IMR-90 (cell line): ENCODE data around the gene A3GALT2. TPM values are rescaled to one million over a fixed set of nuclear protein-coding genes. Genes with fewer than 3 reads are reported as not detected.
A peak's percentile ranks its signal among the peaks of the same experiment; 100 is the strongest.

Source experiments
- ATAC-seq: fragments of 200-7000 bp; cut with Tn5 transposase; 2 replicates; pipeline ENCODE4 v1.9.1; 2020; ENCODE audit warnings: low read depth, mild to moderate bottlenecking, moderate library complexity
- BruUV-seq: library from RNA; stranded (reverse); fragments of 400-500 nt; replicated peaks from 2 replicates; lab custom pipeline; 2021; lab: Mats Ljungman, UMichigan
- CTCF ChIA-PET: fragments of 300-600 bp; formaldehyde crosslinking; extraction: SDS; loops from one replicate; lab custom pipeline; 2021; ENCODE audit warnings: antibody characterized with exemption; lab: Yijun Ruan, JAX
- POLR2A ChIA-PET: fragments of 300-600 bp; sonication (Branson Sonifier 250); formaldehyde crosslinking; loops from one replicate; lab custom pipeline; 2022; ENCODE audit warnings: antibody characterized with exemption; ENCODE audit not compliant: unreplicated experiment; lab: Charles Lee
- DNase-seq: peaks from one replicate; pipeline ENCODE4 v3.0.0; 2013
- H2AFZ ChIP-seq: replicated peaks from 2 replicates; pipeline ENCODE3; 2013; ENCODE audit warnings: low read length, mild to moderate bottlenecking; ENCODE audit not compliant: poor library complexity
- H2AK5ac ChIP-seq: 2 replicates; pipeline ENCODE4 v1.6.1; 2013; ENCODE audit warnings: low read depth, low read length, inconsistent platforms
- H2AK9ac ChIP-seq: replicated peaks from 2 replicates; pipeline ENCODE3; 2013; ENCODE audit warnings: mild to moderate bottlenecking, low read depth, low read length, moderate library complexity; ENCODE audit not compliant: poor library complexity
- H2BK120ac ChIP-seq: 2 replicates; pipeline ENCODE4 v1.6.1; 2013; ENCODE audit warnings: low read depth, low read length, inconsistent platforms
- H2BK15ac ChIP-seq: 3 replicates; pipeline ENCODE4 v1.6.1; 2013; ENCODE audit warnings: low read depth, low read length, inconsistent platforms
- H2BK20ac ChIP-seq: 2 replicates; pipeline ENCODE4 v1.6.1; 2013; ENCODE audit warnings: low read depth, mild to moderate bottlenecking, inconsistent platforms, low read length, moderate library complexity
- H2BK5ac ChIP-seq: 2 replicates; pipeline ENCODE4 v1.6.1; 2013; ENCODE audit warnings: mild to moderate bottlenecking, low read depth, low read length, inconsistent platforms; ENCODE audit not compliant: poor library complexity, severe bottlenecking
- H3K14ac ChIP-seq: replicated peaks from 2 replicates; pipeline ENCODE4 v1.6.1; 2013; ENCODE audit warnings: low read depth, low read length, inconsistent platforms
- H3K18ac ChIP-seq: 2 replicates; pipeline ENCODE4 v1.6.1; 2013; ENCODE audit warnings: low read depth, low read length, control low read depth
- H3K23ac ChIP-seq: 2 replicates; pipeline ENCODE4 v1.6.1; 2013; ENCODE audit warnings: low read depth, low read length, inconsistent platforms
- H3K27ac ChIP-seq: 2 replicates; pipeline ENCODE4 v1.5.1; 2013; ENCODE audit warnings: mild to moderate bottlenecking, control low read depth, low read length; ENCODE audit not compliant: insufficient read depth
- H3K27me3 ChIP-seq: 2 replicates; pipeline ENCODE4 v1.6.1; 2013; ENCODE audit warnings: low read length; ENCODE audit not compliant: control insufficient read depth, insufficient read depth
- H3K36me3 ChIP-seq: 2 replicates; pipeline ENCODE4 v1.6.1; 2013; ENCODE audit warnings: low read length, mixed read lengths; ENCODE audit not compliant: control insufficient read depth, insufficient read depth
- H3K4ac ChIP-seq: 2 replicates; pipeline ENCODE4 v1.6.1; 2013; ENCODE audit warnings: low read depth, low read length, inconsistent platforms
- H3K4me1 ChIP-seq: 2 replicates; pipeline ENCODE4 v1.6.1; 2013; ENCODE audit warnings: low read length, mixed read lengths; ENCODE audit not compliant: control insufficient read depth, insufficient read depth
- H3K4me2 ChIP-seq: 2 replicates; pipeline ENCODE4 v1.6.1; 2013; ENCODE audit warnings: low read depth, mild to moderate bottlenecking, control low read depth, low read length, moderate library complexity
- H3K4me3 ChIP-seq: 2 replicates; pipeline ENCODE4 v1.5.1; 2013; ENCODE audit warnings: low read depth, mild to moderate bottlenecking, control low read depth, low read length, moderate library complexity; ENCODE audit not compliant: insufficient read depth
- H3K56ac ChIP-seq: 2 replicates; pipeline ENCODE4 v1.6.1; 2013; ENCODE audit warnings: low read length, inconsistent platforms; ENCODE audit not compliant: insufficient read depth; ENCODE audit errors: extremely low read depth
- H3K79me1 ChIP-seq, 2 experiments: 2 replicates each; pipeline ENCODE4 v1.6.1; 2013; ENCODE audit warnings: low read length in 2 of 2, inconsistent platforms in 1 of 2, low read depth in 1 of 2
- H3K9ac ChIP-seq: 2 replicates; pipeline ENCODE4 v1.6.1; 2013; ENCODE audit warnings: low read depth, low read length, control low read depth
- H3K9me1 ChIP-seq: 2 replicates; pipeline ENCODE4 v1.6.1; 2013; ENCODE audit warnings: low read length, inconsistent platforms; ENCODE audit not compliant: insufficient read depth
- H3K9me3 ChIP-seq: 2 replicates; pipeline ENCODE4 v1.6.1; 2013; ENCODE audit warnings: low read length; ENCODE audit not compliant: control insufficient read depth, insufficient read depth
- H4K20me1 ChIP-seq: 2 replicates; pipeline ENCODE4 v1.6.1; 2013; ENCODE audit warnings: low read length, inconsistent platforms; ENCODE audit not compliant: insufficient read depth
- H4K5ac ChIP-seq: 2 replicates; pipeline ENCODE4 v1.6.1; 2013; ENCODE audit warnings: mild to moderate bottlenecking, low read depth, low read length, control low read depth
- H4K8ac ChIP-seq, 2 experiments: 2 replicates each; pipeline ENCODE4 v1.6.1; 2013; ENCODE audit warnings: low read depth in 2 of 2, low read length in 2 of 2, control low read depth in 1 of 2, inconsistent platforms in 1 of 2
- H4K91ac ChIP-seq: 2 replicates; pipeline ENCODE4 v1.6.1; 2013; ENCODE audit warnings: low read depth, low read length, inconsistent platforms; ENCODE audit not compliant: insufficient read depth
- BHLHE40 ChIP-seq: fragments of 150-350 bp; IDR thresholded peaks from 2 replicates; pipeline ENCODE4 v1.6.1; 2016; ENCODE audit warnings: mild to moderate bottlenecking, low read depth, low read length
- CEBPB ChIP-seq: IDR thresholded peaks from 2 replicates; pipeline ENCODE4 v1.6.1; 2012; ENCODE audit warnings: low read depth, low read length, improper control_type of control experiment
- CHD1 ChIP-seq: IDR thresholded peaks from 2 replicates; pipeline ENCODE4 v1.6.1; 2012; ENCODE audit warnings: low read depth, low read length, improper control_type of control experiment
- FOS ChIP-seq: fragments of 150-350 bp; IDR thresholded peaks from 2 replicates; pipeline ENCODE4 v1.6.1; 2016; ENCODE audit warnings: low read depth, low read length
- MAFK ChIP-seq: IDR thresholded peaks from 2 replicates; pipeline ENCODE4 v1.6.1; 2012; ENCODE audit warnings: low read depth, low read length, improper control_type of control experiment
- MAZ ChIP-seq: IDR thresholded peaks from 2 replicates; pipeline ENCODE4 v1.6.1; 2012; ENCODE audit warnings: low read depth, mild to moderate bottlenecking, low read length, improper control_type of control experiment, moderate library complexity, borderline replicate concordance
- MXI1 ChIP-seq: IDR thresholded peaks from 2 replicates; pipeline ENCODE4 v1.6.1; 2012; ENCODE audit warnings: low read depth, mild to moderate bottlenecking, low read length, moderate library complexity, borderline replicate concordance
- NFE2L2 ChIP-seq: fragments of 150-350 bp; IDR thresholded peaks from 2 replicates; pipeline ENCODE4 v1.6.1; 2016; ENCODE audit warnings: low read depth, mild to moderate bottlenecking, low read length
- POLR2A ChIP-seq: IDR thresholded peaks from 2 replicates; pipeline ENCODE4 v1.6.1; 2012; ENCODE audit warnings: mild to moderate bottlenecking, low read depth, low read length
- RAD21 ChIP-seq: IDR thresholded peaks from 2 replicates; pipeline ENCODE4 v1.6.1; 2012; ENCODE audit warnings: low read length, improper control_type of control experiment
- RCOR1 ChIP-seq: IDR thresholded peaks from 2 replicates; pipeline ENCODE4 v1.6.1; 2012; ENCODE audit warnings: mild to moderate bottlenecking, low read length, improper control_type of control experiment; ENCODE audit not compliant: insufficient replicate concordance
- RFX5 ChIP-seq: IDR thresholded peaks from 2 replicates; pipeline ENCODE4 v1.8.0; 2012; ENCODE audit warnings: low read depth, mild to moderate bottlenecking, low read length, moderate library complexity
- SMC3 ChIP-seq: fragments of 150-350 bp; IDR thresholded peaks from 2 replicates; pipeline ENCODE4 v1.6.1; 2016; ENCODE audit warnings: low read depth, mild to moderate bottlenecking, antibody characterized with exemption, low read length, moderate library complexity
- WGBS, 2 experiments: methylation state at CpG; one replicate each; pipeline versions ENCODE4 v1.1.5 to v1.1.7; 2013; ENCODE audit warnings: missing lambda C conversion rate in 2 of 2; ENCODE audit not compliant: insufficient read length in 1 of 2; ENCODE audit errors: extremely low coverage in 2 of 2; 5-methylcytosine and 5-hydroxymethylcytosine counted together
- dilution Hi-C: fragments of 300-500 bp; cut with HindIII; formaldehyde crosslinking; loops from one replicate; pipeline ENCODE4 v1.14.3; 2018; ENCODE audit warnings: low sequenced_read_pairs; ENCODE audit not compliant: unreplicated experiment
- in situ Hi-C: fragments of 300-500 bp; cut with MboI; formaldehyde crosslinking; loops from 3 replicates; pipeline ENCODE4 v1.14.3; 2019; ENCODE audit warnings: low sequenced_read_pairs, inconsistent platforms, mixed read lengths
- intact Hi-C: fragments of 100-400 bp; cut with micrococcal nuclease; formaldehyde crosslinking; loops from 2 replicates; pipeline ENCODE4 v1.10.0; 2022
- polyA plus RNA-seq, 3 experiments: library from polyadenylated mRNA; depleted of rRNA; stranded (reverse); fragments of >200 nt; gene quantifications; 2 replicates each; pipeline ENCODE4 v1.2.3, GENCODE V29; 2012; ENCODE audit warnings: low replicate concordance in 1 of 3
- total RNA-seq: library from RNA; depleted of rRNA; stranded (reverse); fragments of >200 nt; gene quantifications from 2 replicates; pipeline ENCODE4 v1.2.3, GENCODE V29; 2012
- TF ChIP-seq, protein P1 (sequence below): fragments of 150-350 bp; IDR thresholded peaks from 2 replicates; pipeline ENCODE4 v1.6.1; 2016; ENCODE audit warnings: low read depth, mild to moderate bottlenecking, low read length, moderate library complexity, borderline replicate concordance
- TF ChIP-seq, protein P2 (sequence below): conservative IDR thresholded peaks from 2 replicates; pipeline ENCODE4 v1.5.1; 2012; ENCODE audit warnings: mild to moderate bottlenecking, low read depth, low read length, improper control_type of control experiment
- TF ChIP-seq, protein P3 (sequence below): fragments of 150-350 bp; IDR thresholded peaks from 2 replicates; pipeline ENCODE4 v1.6.1; 2017; ENCODE audit warnings: mild to moderate bottlenecking, antibody characterized with exemption, low read length, low read depth

A3GALT2 gene
- total and polyA plus RNA-seq, 2 of the 4 experiments (the other 2 are of a cell fraction): not detected

DNA sequence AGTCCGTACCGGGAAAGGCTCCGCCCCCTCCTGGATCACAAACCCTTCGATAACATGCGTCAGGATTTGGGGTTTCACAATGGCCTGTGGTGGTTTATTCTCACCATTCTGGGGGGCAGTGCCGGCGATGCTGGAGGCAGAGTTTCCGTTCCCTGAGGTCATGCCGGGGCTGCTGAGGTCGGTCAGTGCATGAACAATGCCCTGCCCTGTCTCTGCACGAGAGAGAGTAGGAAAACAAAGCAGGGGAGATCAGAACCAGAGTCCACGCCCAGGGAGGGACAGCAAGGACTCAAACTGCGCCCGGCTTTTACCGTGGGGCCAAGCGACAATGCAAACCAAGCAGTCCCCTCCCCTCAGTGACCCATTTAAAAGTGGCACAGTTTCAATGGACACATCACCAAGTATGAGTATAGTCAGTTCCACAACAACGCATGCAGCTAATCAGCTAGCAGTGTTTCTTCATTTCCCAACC lies 13.2 kb upstream of the A3GALT2 start:
- Histone ChIP-seq H2AFZ (no peak overlapping the region), H4K91ac (no peak overlapping the region), H4K5ac (no peak overlapping the region), H3K79me1 (peaks cover 26 to 81% of the 10 kb centered on the region in 2 experiments), H3K9me1 (peaks cover 37% of the 10 kb centered on the region), H3K36me3 (peaks cover 55% of the 10 kb centered on the region), H3K27ac (no peak overlapping the region), H3K18ac (no peak overlapping the region), H2AK5ac (no peak overlapping the region; the same call in 1 of the 2 replicates), H3K14ac (peak overlapping the region; percentile 28; the same call in 1 of the 2 replicates), H3K4me2 (no peak overlapping the region), H3K9me3 (no peaks in the 10 kb centered on the region), H2BK15ac (no peak overlapping the region), H4K8ac (no peak overlapping the region), H3K4me3 (no peak overlapping the region), H3K23ac (no peak overlapping the region; the same call in 1 of the 2 replicates), H2BK120ac (no peak overlapping the region), H3K9ac (no peak overlapping the region), H3K4ac (no peak overlapping the region), H3K56ac (no peak overlapping the region), H2BK20ac (no peak overlapping the region), H3K4me1 (peaks cover 39% of the 10 kb centered on the region), H4K20me1 (peaks cover 97% of the 10 kb centered on the region), H2AK9ac (no peak overlapping the region), H2BK5ac (no peak overlapping the region), H3K27me3 (no peaks in the 10 kb centered on the region)
- DNase-seq (no peak), ATAC-seq (no peak)
- intact Hi-C loops: no loop called here
- WGBS, 2 experiments: 83% methylated on average over 1 of the region's 17 CpGs; no CpG with 5 or more reads in 1 of the 2 experiments
- POLR2A ChIA-PET: no interaction called here
- dilution Hi-C loops: no loop called here
- CTCF ChIA-PET: no interaction called here
- no TSS peak for BruUV-seq
- TF ChIP-seq, protein P1, sequence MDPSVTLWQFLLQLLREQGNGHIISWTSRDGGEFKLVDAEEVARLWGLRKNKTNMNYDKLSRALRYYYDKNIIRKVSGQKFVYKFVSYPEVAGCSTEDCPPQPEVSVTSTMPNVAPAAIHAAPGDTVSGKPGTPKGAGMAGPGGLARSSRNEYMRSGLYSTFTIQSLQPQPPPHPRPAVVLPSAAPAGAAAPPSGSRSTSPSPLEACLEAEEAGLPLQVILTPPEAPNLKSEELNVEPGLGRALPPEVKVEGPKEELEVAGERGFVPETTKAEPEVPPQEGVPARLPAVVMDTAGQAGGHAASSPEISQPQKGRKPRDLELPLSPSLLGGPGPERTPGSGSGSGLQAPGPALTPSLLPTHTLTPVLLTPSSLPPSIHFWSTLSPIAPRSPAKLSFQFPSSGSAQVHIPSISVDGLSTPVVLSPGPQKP: no peak
- TF ChIP-seq, protein P2, sequence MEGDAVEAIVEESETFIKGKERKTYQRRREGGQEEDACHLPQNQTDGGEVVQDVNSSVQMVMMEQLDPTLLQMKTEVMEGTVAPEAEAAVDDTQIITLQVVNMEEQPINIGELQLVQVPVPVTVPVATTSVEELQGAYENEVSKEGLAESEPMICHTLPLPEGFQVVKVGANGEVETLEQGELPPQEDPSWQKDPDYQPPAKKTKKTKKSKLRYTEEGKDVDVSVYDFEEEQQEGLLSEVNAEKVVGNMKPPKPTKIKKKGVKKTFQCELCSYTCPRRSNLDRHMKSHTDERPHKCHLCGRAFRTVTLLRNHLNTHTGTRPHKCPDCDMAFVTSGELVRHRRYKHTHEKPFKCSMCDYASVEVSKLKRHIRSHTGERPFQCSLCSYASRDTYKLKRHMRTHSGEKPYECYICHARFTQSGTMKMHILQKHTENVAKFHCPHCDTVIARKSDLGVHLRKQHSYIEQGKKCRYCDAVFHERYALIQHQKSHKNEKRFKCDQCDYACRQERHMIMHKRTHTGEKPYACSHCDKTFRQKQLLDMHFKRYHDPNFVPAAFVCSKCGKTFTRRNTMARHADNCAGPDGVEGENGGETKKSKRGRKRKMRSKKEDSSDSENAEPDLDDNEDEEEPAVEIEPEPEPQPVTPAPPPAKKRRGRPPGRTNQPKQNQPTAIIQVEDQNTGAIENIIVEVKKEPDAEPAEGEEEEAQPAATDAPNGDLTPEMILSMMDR: no peak
- TF ChIP-seq, protein P3, sequence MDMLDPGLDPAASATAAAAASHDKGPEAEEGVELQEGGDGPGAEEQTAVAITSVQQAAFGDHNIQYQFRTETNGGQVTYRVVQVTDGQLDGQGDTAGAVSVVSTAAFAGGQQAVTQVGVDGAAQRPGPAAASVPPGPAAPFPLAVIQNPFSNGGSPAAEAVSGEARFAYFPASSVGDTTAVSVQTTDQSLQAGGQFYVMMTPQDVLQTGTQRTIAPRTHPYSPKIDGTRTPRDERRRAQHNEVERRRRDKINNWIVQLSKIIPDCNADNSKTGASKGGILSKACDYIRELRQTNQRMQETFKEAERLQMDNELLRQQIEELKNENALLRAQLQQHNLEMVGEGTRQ: no peak
- TF ChIP-seq NFE2L2 (no peak), BHLHE40 (no peak), MAZ (no peak), RCOR1 (no peak), MXI1 (no peak), CHD1 (no peak), MAFK (no peak), RFX5 (no peak), SMC3 (no peak), CEBPB (no peak), RAD21 (no peak), FOS (no peak), POLR2A (no peak)
- in situ Hi-C loops: no loop called here
